Activated CD4-positive, CD25-positive, alpha-beta regulatory T cell treated with anti-CD3 and anti-CD28 coated beads, Interleukin-2, amount 50 U/mL, for 72 hours (primary cell): Measurements from ENCODE around the gene RREB1.
"Not testable (repeated sequence)": the region's sequence is repeated elsewhere in the genome, so short reads cannot be mapped to it uniquely, and the experiment has no call there.

Experiments used
- DNase-seq: peaks from one replicate; pipeline ENCODE4 v3.0.0; 2021

The RREB1 gene

GRCh38 chr6:7147051-7147671, 39.4 kb downstream of the RREB1 start:
- DNase-seq = no peak

- no peak for DNase-seq
Measured at GRCh38 chr6:7148100-7148822, 40.5 kb downstream of the RREB1 start.

- no peak for DNase-seq
Measured at GRCh38 chr6:7150381-7151064, 42.8 kb downstream of the RREB1 start.

GRCh38 chr6:7151381-7151780, 43.6 kb downstream of the RREB1 start:
- DNase-seq = no peak

- no peak for DNase-seq
Measured at GRCh38 chr6:7152462-7152861, 44.7 kb downstream of the RREB1 start.

GRCh38 chr6:7153789-7154188, 46.0 kb downstream of the RREB1 start:
- DNase-seq = no peak

- no peak for DNase-seq
Measured at GRCh38 chr6:7154341-7155139, 46.8 kb downstream of the RREB1 start.

GRCh38 chr6:7155871-7156579, 48.3 kb downstream of the RREB1 start:
- no peak for DNase-seq

- DNase-seq = no peak
Measured at GRCh38 chr6:7156643-7157278, 49.0 kb downstream of the RREB1 start.

GRCh38 chr6:7157307-7157706, 49.5 kb downstream of the RREB1 start:
- DNase-seq = not testable (repeated sequence)

GRCh38 chr6:7157752-7158616, 50.2 kb downstream of the RREB1 start:
- DNase-seq = no peak

- no peak for DNase-seq
Measured at GRCh38 chr6:7159790-7160525, 52.2 kb downstream of the RREB1 start.

GRCh38 chr6:7161253-7161623, 53.5 kb downstream of the RREB1 start:
- DNase-seq = no peak

GRCh38 chr6:7161845-7162244, 54.1 kb downstream of the RREB1 start:
- DNase-seq = no peak

- no peak for DNase-seq
Measured at GRCh38 chr6:7163661-7164071, 55.9 kb downstream of the RREB1 start.

GRCh38 chr6:7164536-7165001, 56.8 kb downstream of the RREB1 start:
- DNase-seq = no peak

- DNase-seq = no peak
Measured at GRCh38 chr6:7165002-7165889, 57.5 kb downstream of the RREB1 start.

GRCh38 chr6:7165890-7166267, 58.1 kb downstream of the RREB1 start:
- no peak for DNase-seq
